Posterior cingulate gyrus (tissue), 11 donors: Measurements from ENCODE around the gene ST8SIA6.

Experiments
- DNase-seq, 10 donors: peaks; one replicate each; pipeline versions ENCODE4 v3.0.0 to v3.0.0-alpha.2; 2020 to 2021; ENCODE audit warnings: mixed read lengths in 3 of 10
- intact Hi-C: fragments of 100-400 bp; cut with DNase I; formaldehyde crosslinking; loops from one replicate; pipeline ENCODE4 v1.15.1; 2023

ST8SIA6 gene

GRCh38 chr10:17278607-17279240 is 175.7 kb downstream of the ST8SIA6 start:
- DNase-seq = no peak
- intact Hi-C loops = no loop called here

- no peak for DNase-seq
Observed at GRCh38 chr10:17276756-17277424, 177.5 kb downstream of the ST8SIA6 start.

GRCh38 chr10:17273403-17273802 is 181.0 kb downstream of the ST8SIA6 start:
- intact Hi-C loops = no loop called here
- no peak for DNase-seq

More at GRCh38 chr10:17276756-17277424, 177.5 kb downstream of the ST8SIA6 start:
- intact Hi-C loops = no loop called here

- peak in 1 of 10 donors; percentile 59 for DNase-seq
- intact Hi-C loops = no loop called here
Observed at GRCh38 chr10:17272648-17273047, 181.7 kb downstream of the ST8SIA6 start.
